HepG2 (cell line): Measurements from ENCODE around the gene DHH. TPM values are rescaled to one million over a fixed set of nuclear protein-coding genes. Genes with fewer than 3 reads are reported as not detected.

Experiments used
- BHLHE40 ChIP-seq: IDR thresholded peaks from 2 replicates; pipeline ENCODE4 v1.6.1; 2011; ENCODE audit warnings: low read length, improper control_type of control experiment
- CCDC6 ChIP-seq: sonication (generic); formaldehyde crosslinking; IDR thresholded peaks from 2 replicates; pipeline ENCODE4 v1.8.1; 2022; ENCODE audit warnings: mild to moderate bottlenecking, missing genetic modification reagents, moderate library complexity
- ELK4 ChIP-seq: sonication (generic); formaldehyde crosslinking; IDR thresholded peaks from 2 replicates; pipeline ENCODE4 v1.9.0; 2021; ENCODE audit warnings: missing genetic modification reagents, borderline replicate concordance
- HNF1A ChIP-seq, 2 experiments: sonication (generic) in 1 of 2; formaldehyde crosslinking in 1 of 2; IDR thresholded peaks; 2 replicates each; pipeline versions ENCODE4 v1.4.0 to v1.6.1; 2016 to 2020; ENCODE audit warnings: borderline replicate concordance in 1 of 2, low read depth in 1 of 2, mild to moderate bottlenecking in 1 of 2, missing genetic modification reagents in 1 of 2
- HOXD1 ChIP-seq: sonication (generic); formaldehyde crosslinking; IDR thresholded peaks from 2 replicates; pipeline ENCODE4 v1.5.0; 2020; ENCODE audit warnings: missing genetic modification reagents
- MLX ChIP-seq: IDR thresholded peaks from 2 replicates; pipeline ENCODE4 v1.6.1; 2016
- NR2F2 ChIP-seq: IDR thresholded peaks from 2 replicates; pipeline ENCODE4 v1.6.1; 2012; ENCODE audit warnings: low read depth, inconsistent platforms, borderline replicate concordance
- SRSF9 ChIP-seq: fragments of 200-400 bp; formaldehyde crosslinking; IDR thresholded peaks from 2 replicates; pipeline ENCODE4 v1.6.1; 2018; ENCODE audit warnings: borderline replicate concordance, mild to moderate bottlenecking, low read depth, low read length; ENCODE audit not compliant: insufficient read depth, poor library complexity, severe bottlenecking
- ZBTB2 ChIP-seq: sonication (generic); formaldehyde crosslinking; IDR thresholded peaks from 2 replicates; pipeline ENCODE4 v1.8.0; 2022; ENCODE audit warnings: low read depth, missing genetic modification reagents
- ZBTB44 ChIP-seq: sonication (generic); formaldehyde crosslinking; IDR thresholded peaks from 2 replicates; pipeline ENCODE4 v1.4.0; 2020; ENCODE audit warnings: missing genetic modification reagents
- ZNF260 ChIP-seq: sonication (generic); formaldehyde crosslinking; IDR thresholded peaks from 2 replicates; pipeline ENCODE4 v1.4.0; 2020; ENCODE audit warnings: missing genetic modification reagents, low read depth, mild to moderate bottlenecking, borderline replicate concordance
- ZNF430 ChIP-seq: sonication (generic); formaldehyde crosslinking; IDR thresholded peaks from 2 replicates; pipeline ENCODE4 v1.9.0; 2021; ENCODE audit warnings: mild to moderate bottlenecking, missing genetic modification reagents
- ZNF451 ChIP-seq: sonication (generic); formaldehyde crosslinking; IDR thresholded peaks from 2 replicates; pipeline ENCODE4 v1.5.0; 2020; ENCODE audit warnings: mild to moderate bottlenecking, missing genetic modification reagents
- ZNF570 ChIP-seq: sonication (generic); formaldehyde crosslinking; IDR thresholded peaks from 2 replicates; pipeline ENCODE4 v1.4.0; 2020; ENCODE audit warnings: mild to moderate bottlenecking, missing genetic modification reagents, borderline replicate concordance
- ZNF800 ChIP-seq: sonication (generic); formaldehyde crosslinking; IDR thresholded peaks from 2 replicates; pipeline ENCODE4 v1.4.0; 2020; ENCODE audit warnings: missing genetic modification reagents
- polyA plus RNA-seq, 8 experiments: library from polyadenylated mRNA; depleted of rRNA in 3 of 8; stranded (reverse) in 7 of 8; unstranded in 1 of 8; fragments of >200 nt; fragmentation: Illumina TruSeq in 4 of 8; extraction: Trizol in 4 of 8; gene quantifications; 2 replicates each; pipeline versions ENCODE4 v1.2.1 to v1.2.3, GENCODE V29; 2011 to 2016; ENCODE audit warnings: low read depth in 4 of 8, missing spikeins in 1 of 8, mixed read lengths in 1 of 8; ENCODE audit not compliant: insufficient read depth in 1 of 8
- total RNA-seq, 5 experiments: library from RNA; depleted of rRNA; stranded (reverse); fragments of >200 nt; fragmentation: Illumina TruSeq; extraction: Trizol; gene quantifications; 2 replicates each; pipeline ENCODE4 v1.2.3, GENCODE V29; 2016; ENCODE audit warnings: low read depth in 1 of 5

DHH gene
- total and polyA plus RNA-seq, 2 of the 13 experiments (the other 11 are each of a cell fraction or from before 2014, with no cell fraction given): not detected

- 0 out of 2 replicates have a peak, but pooled peaks have one; percentile 24 for TF ChIP-seq ZBTB44 (CRISPR knock-in tag)
- peak; percentile 62; the same call in 1 of the 2 replicates for TF ChIP-seq MLX (CRISPR knock-in tag)
- 0 out of 2 replicates have a peak, but pooled peaks have one; percentile 29 for TF ChIP-seq HOXD1
- peak; percentile 62; the same call in 1 of the 2 replicates for TF ChIP-seq BHLHE40
- no peak for TF ChIP-seq NR2F2
- TF ChIP-seq CCDC6 (CRISPR knock-in tag): peak; percentile 85; the same call in 1 of the 2 replicates
- no peak for TF ChIP-seq ZBTB2 (CRISPR knock-in tag)
- no peak for TF ChIP-seq ZNF260 (CRISPR knock-in tag)
- 0 out of 2 replicates have a peak, but pooled peaks have one; percentile 37 for TF ChIP-seq ZNF430 (CRISPR knock-in tag)
- no peak for TF ChIP-seq ZNF570 (CRISPR knock-in tag)
- TF ChIP-seq ZNF451 (CRISPR knock-in tag): peak; percentile 50
- TF ChIP-seq ELK4: no peak
- TF ChIP-seq ZNF800 (CRISPR knock-in tag): peak; percentile 52; the same call in 1 of the 2 replicates
- no peak for TF ChIP-seq HNF1A (IDR thresholded peaks at IDR 0.05; ENCODE audit: low read depth)
- no peak for TF ChIP-seq HNF1A (CRISPR knock-in tag; IDR thresholded peaks at IDR 0.05; ENCODE audit: borderline replicate concordance)
- no peak for TF ChIP-seq SRSF9
Observed at GRCh38 chr12:49069507-49070346, 24.9 kb downstream of the DHH start, which contains the start of gene RHEBL1 (continued).
